GM18873 (cell line): Measurements from ENCODE around the gene TSPAN32.
"Not testable (repeated sequence)": the region's sequence is repeated elsewhere in the genome, so short reads cannot be mapped to it uniquely, and the experiment has no call there.

Source experiments
- ATAC-seq: cut with Tn5 transposase; IDR thresholded peaks from one replicate; pipeline ENCODE4 v1.9.1; 2021; ENCODE audit warnings: mild to moderate bottlenecking, moderate library complexity, moderate number of reproducible peaks; ENCODE audit not compliant: unreplicated experiment, low FRiP score

The TSPAN32 gene

GRCh38 chr11:2360081-2360642 lies 58.3 kb downstream of the TSPAN32 start:
- ATAC-seq: no peak

- no peak for ATAC-seq
Observed at GRCh38 chr11:2361565-2361964, 59.8 kb downstream of the TSPAN32 start.

- no peak for ATAC-seq
Observed at GRCh38 chr11:2362414-2362813, 60.6 kb downstream of the TSPAN32 start.

GRCh38 chr11:2363130-2363529 lies 61.3 kb downstream of the TSPAN32 start:
- ATAC-seq: no peak

GRCh38 chr11:2363577-2364370 lies 62.0 kb downstream of the TSPAN32 start:
- no peak for ATAC-seq

- not testable (repeated sequence) for ATAC-seq
Observed at GRCh38 chr11:2364386-2364785, 62.6 kb downstream of the TSPAN32 start.

GRCh38 chr11:2365571-2366210 lies 63.9 kb downstream of the TSPAN32 start:
- no peak for ATAC-seq

GRCh38 chr11:2366276-2366675 lies 64.5 kb downstream of the TSPAN32 start:
- ATAC-seq: no peak

GRCh38 chr11:2366733-2367132 lies 64.9 kb downstream of the TSPAN32 start:
- ATAC-seq: no peak

- no peak for ATAC-seq
Observed at GRCh38 chr11:2367266-2368160, 65.7 kb downstream of the TSPAN32 start.
